ENCODE results near the gene SLC1A1.

The SLC1A1 gene

DNA sequence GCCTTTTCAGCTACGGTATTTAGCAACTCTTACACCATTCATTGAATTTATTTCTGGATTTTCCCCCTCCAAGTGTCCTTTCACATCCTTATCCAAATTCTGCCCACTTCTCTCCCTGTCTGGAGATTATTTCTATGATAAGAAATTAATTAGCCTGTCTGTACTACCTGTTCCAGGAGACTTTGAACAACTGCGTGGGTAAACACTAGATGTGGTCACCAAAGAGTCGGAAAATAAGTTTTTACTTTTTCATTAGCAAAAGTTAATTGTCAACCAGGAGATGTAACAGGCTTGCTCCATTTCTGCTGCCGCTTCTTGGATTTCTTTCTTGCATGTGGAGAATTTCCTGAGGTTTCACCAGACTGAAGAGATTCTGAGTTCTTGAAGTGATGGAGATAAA lies 14.0 kb downstream of the SLC1A1 start (continued):
- TF ChIP-seq, protein P1, sequence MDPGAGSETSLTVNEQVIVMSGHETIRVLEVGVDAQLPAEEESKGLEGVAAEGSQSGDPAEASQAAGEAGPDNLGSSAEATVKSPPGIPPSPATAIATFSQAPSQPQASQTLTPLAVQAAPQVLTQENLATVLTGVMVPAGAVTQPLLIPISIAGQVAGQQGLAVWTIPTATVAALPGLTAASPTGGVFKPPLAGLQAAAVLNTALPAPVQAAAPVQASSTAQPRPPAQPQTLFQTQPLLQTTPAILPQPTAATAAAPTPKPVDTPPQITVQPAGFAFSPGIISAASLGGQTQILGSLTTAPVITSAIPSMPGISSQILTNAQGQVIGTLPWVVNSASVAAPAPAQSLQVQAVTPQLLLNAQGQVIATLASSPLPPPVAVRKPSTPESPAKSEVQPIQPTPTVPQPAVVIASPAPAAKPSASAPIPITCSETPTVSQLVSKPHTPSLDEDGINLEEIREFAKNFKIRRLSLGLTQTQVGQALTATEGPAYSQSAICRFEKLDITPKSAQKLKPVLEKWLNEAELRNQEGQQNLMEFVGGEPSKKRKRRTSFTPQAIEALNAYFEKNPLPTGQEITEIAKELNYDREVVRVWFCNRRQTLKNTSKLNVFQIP (CRISPR knock-in tag; IDR thresholded peaks at IDR 0.05; ENCODE audit: borderline replicate concordance, low read depth): no peak
- TF ChIP-seq TCF4 (CRISPR knock-in tag; IDR thresholded peaks at IDR 0.05; ENCODE audit: borderline replicate concordance) (no peak), ISL1 (CRISPR knock-in tag; IDR thresholded peaks at IDR 0.05) (no peak)

DNA sequence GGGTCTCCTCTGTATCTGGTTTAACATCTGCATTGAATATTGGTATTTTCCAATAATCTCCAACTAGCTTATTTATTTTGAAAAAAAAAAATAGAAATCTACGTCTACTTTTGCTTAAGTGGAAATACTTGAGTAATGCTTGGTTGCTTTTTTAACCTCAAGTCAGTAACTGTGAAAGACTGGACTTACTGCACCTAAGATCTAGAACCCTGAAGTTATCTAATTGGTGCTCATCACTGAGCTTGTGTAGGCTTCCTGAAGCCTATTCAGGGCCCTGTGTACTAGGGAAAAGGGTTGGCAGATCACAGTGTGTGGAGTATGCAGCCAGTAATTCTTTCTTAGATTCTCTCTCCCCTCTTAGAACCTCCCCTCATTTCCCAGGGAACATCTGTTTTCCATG lies 16.2 kb downstream of the SLC1A1 start:
- ATAC-seq: no peak

GRCh38 chr9:4507306-4508130 lies 17.2 kb downstream of the SLC1A1 start:
- no peak for TF ChIP-seq GLIS3 (CRISPR knock-in tag; IDR thresholded peaks at IDR 0.05)
- TF ChIP-seq, protein P1 (CRISPR knock-in tag; IDR thresholded peaks at IDR 0.05; ENCODE audit: borderline replicate concordance, low read depth): no peak
- no peak for TF ChIP-seq SNAI2 (CRISPR knock-in tag; IDR thresholded peaks at IDR 0.05)
- TF ChIP-seq ESRRG (CRISPR knock-in tag; IDR thresholded peaks at IDR 0.05): no peak
- no peak for TF ChIP-seq CSDC2 (CRISPR knock-in tag; IDR thresholded peaks at IDR 0.05)
- TF ChIP-seq, protein P2, sequence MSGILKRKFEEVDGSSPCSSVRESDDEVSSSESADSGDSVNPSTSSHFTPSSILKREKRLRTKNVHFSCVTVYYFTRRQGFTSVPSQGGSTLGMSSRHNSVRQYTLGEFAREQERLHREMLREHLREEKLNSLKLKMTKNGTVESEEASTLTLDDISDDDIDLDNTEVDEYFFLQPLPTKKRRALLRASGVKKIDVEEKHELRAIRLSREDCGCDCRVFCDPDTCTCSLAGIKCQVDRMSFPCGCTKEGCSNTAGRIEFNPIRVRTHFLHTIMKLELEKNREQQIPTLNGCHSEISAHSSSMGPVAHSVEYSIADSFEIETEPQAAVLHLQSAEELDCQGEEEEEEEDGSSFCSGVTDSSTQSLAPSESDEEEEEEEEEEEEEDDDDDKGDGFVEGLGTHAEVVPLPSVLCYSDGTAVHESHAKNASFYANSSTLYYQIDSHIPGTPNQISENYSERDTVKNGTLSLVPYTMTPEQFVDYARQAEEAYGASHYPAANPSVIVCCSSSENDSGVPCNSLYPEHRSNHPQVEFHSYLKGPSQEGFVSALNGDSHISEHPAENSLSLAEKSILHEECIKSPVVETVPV (CRISPR knock-in tag; IDR thresholded peaks at IDR 0.05): no peak
- no peak for TF ChIP-seq ZFP30 (CRISPR knock-in tag; IDR thresholded peaks at IDR 0.05)
- no peak for TF ChIP-seq PPARA (CRISPR knock-in tag; IDR thresholded peaks at IDR 0.05; ENCODE audit: borderline replicate concordance)
- no peak for ATAC-seq

More for the DNA sequence above, 16.2 kb downstream of the SLC1A1 start:
- TF ChIP-seq, protein P3, sequence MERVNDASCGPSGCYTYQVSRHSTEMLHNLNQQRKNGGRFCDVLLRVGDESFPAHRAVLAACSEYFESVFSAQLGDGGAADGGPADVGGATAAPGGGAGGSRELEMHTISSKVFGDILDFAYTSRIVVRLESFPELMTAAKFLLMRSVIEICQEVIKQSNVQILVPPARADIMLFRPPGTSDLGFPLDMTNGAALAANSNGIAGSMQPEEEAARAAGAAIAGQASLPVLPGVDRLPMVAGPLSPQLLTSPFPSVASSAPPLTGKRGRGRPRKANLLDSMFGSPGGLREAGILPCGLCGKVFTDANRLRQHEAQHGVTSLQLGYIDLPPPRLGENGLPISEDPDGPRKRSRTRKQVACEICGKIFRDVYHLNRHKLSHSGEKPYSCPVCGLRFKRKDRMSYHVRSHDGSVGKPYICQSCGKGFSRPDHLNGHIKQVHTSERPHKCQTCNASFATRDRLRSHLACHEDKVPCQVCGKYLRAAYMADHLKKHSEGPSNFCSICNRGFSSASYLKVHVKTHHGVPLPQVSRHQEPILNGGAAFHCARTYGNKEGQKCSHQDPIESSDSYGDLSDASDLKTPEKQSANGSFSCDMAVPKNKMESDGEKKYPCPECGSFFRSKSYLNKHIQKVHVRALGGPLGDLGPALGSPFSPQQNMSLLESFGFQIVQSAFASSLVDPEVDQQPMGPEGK (CRISPR knock-in tag; IDR thresholded peaks at IDR 0.05; ENCODE audit: borderline replicate concordance): no peak
- TF ChIP-seq, protein P4, sequence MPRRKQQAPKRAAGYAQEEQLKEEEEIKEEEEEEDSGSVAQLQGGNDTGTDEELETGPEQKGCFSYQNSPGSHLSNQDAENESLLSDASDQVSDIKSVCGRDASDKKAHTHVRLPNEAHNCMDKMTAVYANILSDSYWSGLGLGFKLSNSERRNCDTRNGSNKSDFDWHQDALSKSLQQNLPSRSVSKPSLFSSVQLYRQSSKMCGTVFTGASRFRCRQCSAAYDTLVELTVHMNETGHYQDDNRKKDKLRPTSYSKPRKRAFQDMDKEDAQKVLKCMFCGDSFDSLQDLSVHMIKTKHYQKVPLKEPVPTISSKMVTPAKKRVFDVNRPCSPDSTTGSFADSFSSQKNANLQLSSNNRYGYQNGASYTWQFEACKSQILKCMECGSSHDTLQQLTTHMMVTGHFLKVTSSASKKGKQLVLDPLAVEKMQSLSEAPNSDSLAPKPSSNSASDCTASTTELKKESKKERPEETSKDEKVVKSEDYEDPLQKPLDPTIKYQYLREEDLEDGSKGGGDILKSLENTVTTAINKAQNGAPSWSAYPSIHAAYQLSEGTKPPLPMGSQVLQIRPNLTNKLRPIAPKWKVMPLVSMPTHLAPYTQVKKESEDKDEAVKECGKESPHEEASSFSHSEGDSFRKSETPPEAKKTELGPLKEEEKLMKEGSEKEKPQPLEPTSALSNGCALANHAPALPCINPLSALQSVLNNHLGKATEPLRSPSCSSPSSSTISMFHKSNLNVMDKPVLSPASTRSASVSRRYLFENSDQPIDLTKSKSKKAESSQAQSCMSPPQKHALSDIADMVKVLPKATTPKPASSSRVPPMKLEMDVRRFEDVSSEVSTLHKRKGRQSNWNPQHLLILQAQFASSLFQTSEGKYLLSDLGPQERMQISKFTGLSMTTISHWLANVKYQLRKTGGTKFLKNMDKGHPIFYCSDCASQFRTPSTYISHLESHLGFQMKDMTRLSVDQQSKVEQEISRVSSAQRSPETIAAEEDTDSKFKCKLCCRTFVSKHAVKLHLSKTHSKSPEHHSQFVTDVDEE (CRISPR knock-in tag; IDR thresholded peaks at IDR 0.05): no peak
- no peak for TF ChIP-seq ZNF565 (CRISPR knock-in tag; conservative IDR thresholded peaks at IDR 0.05; ENCODE audit: low read depth)

DNA sequence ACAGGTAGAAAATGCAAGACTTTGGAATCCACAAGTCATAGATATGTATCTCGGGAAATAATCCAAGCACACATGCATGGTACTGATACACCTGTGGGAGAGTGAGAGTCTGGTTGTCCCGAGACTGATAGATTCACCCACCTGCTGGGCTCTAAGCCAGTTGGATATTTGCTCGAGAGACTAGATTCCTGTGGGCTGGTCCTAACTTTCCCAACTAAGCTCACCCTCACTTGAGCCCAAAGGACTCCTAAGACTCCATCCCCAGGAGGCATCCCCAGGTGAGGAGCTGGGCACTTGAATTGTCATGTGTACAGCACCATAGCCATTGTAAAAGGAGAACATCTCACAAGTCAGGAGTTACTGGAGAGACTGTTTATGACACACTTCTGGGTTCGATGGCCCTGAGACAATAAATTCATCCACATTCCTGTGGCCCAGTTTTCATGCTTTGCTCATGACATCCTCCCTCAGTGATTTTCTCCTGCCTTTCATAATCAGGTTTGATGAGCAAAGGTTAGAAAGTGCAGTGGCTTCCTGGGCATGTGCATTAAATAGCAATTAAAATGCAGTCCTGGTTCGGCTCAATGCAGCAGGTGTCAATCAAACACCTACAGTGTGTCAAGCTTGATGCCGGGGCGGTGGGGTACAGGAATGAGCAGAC lies 18.1 kb downstream of the SLC1A1 start:
- peak; percentile 24; the same call in 2 of the 3 replicates for ATAC-seq
- TF ChIP-seq GLIS3 (CRISPR knock-in tag; IDR thresholded peaks at IDR 0.05) (no peak), CSDC2 (CRISPR knock-in tag; IDR thresholded peaks at IDR 0.05) (no peak), BACH2 (CRISPR knock-in tag; IDR thresholded peaks at IDR 0.05; ENCODE audit: borderline replicate concordance) (no peak), TCF4 (CRISPR knock-in tag; IDR thresholded peaks at IDR 0.05; ENCODE audit: borderline replicate concordance) (no peak), ISL1 (CRISPR knock-in tag; IDR thresholded peaks at IDR 0.05) (no peak), RARB (CRISPR knock-in tag; IDR thresholded peaks at IDR 0.05) (no peak), ZNF565 (CRISPR knock-in tag; conservative IDR thresholded peaks at IDR 0.05; ENCODE audit: low read depth) (no peak), ZNF70 (CRISPR knock-in tag; IDR thresholded peaks at IDR 0.05) (no peak)
- TF ChIP-seq, protein P2 (CRISPR knock-in tag; IDR thresholded peaks at IDR 0.05): no peak
- TF ChIP-seq, protein P3 (CRISPR knock-in tag; IDR thresholded peaks at IDR 0.05; ENCODE audit: borderline replicate concordance): no peak
- TF ChIP-seq, protein P4 (CRISPR knock-in tag; IDR thresholded peaks at IDR 0.05): no peak

Measured in SK-N-SH treated with all-trans-retinoic acid at 6 μM for 48 hours (cell line).